H4 (cell line): ENCODE results near the gene TNKS1BP1. TPM values are rescaled to one million over a fixed set of nuclear protein-coding genes. Genes with fewer than 3 reads are reported as not detected.

Experiments
- DNase-seq: peaks from one replicate; pipeline ENCODE4 v3.0.0-alpha.2; 2015; ENCODE audit warnings: low spot score
- total RNA-seq: library from RNA; depleted of rRNA; stranded (reverse); fragments of >200 nt; shearing (Covaris generic); gene quantifications from 2 replicates; pipeline ENCODE4 v1.2.3, GENCODE V29; 2014

Gene TNKS1BP1
- total RNA-seq, 1 experiment from 2014 or later: 12.6 TPM

GRCh38 chr11:57332694-57333440, 8.1 kb upstream of the TNKS1BP1 start:
- no peak for DNase-seq

- no peak for DNase-seq
Observed at GRCh38 chr11:57331720-57332119, 7.0 kb upstream of the TNKS1BP1 start.

GRCh38 chr11:57330029-57330428, 5.3 kb upstream of the TNKS1BP1 start:
- DNase-seq: no peak

- no peak for DNase-seq
Observed at GRCh38 chr11:57327721-57328120, 3.0 kb upstream of the TNKS1BP1 start.

GRCh38 chr11:57325735-57326048, 940 bp upstream of the TNKS1BP1 start:
- peak; percentile 29 for DNase-seq

GRCh38 chr11:57324154-57324885, 432 bp downstream of the TNKS1BP1 start:
- DNase-seq: no peak

- DNase-seq: no peak
Observed at GRCh38 chr11:57323855-57324153, 948 bp downstream of the TNKS1BP1 start.

GRCh38 chr11:57323167-57323854, 1.4 kb downstream of the TNKS1BP1 start:
- DNase-seq: no peak

GRCh38 chr11:57322256-57323166, 2.2 kb downstream of the TNKS1BP1 start:
- peak; percentile 95 for DNase-seq

GRCh38 chr11:57321388-57322255, 3.1 kb downstream of the TNKS1BP1 start:
- no peak for DNase-seq

GRCh38 chr11:57320719-57321387, 3.9 kb downstream of the TNKS1BP1 start:
- DNase-seq: no peak

- no peak for DNase-seq
Observed at GRCh38 chr11:57320067-57320718, 4.6 kb downstream of the TNKS1BP1 start.

GRCh38 chr11:57318178-57318577, 6.6 kb downstream of the TNKS1BP1 start:
- no peak for DNase-seq

GRCh38 chr11:57316017-57316416, 8.7 kb downstream of the TNKS1BP1 start:
- DNase-seq: no peak

GRCh38 chr11:57315491-57315890, 9.3 kb downstream of the TNKS1BP1 start:
- no peak for DNase-seq

GRCh38 chr11:57314221-57314973, 10.4 kb downstream of the TNKS1BP1 start:
- DNase-seq: no peak

- no peak for DNase-seq
Observed at GRCh38 chr11:57313788-57314135, 11.0 kb downstream of the TNKS1BP1 start.

GRCh38 chr11:57313071-57313787, 11.5 kb downstream of the TNKS1BP1 start:
- DNase-seq: no peak
